Measurements from ENCODE around the gene B4GALT5. TPM values are rescaled to one million over a fixed set of nuclear protein-coding genes. Genes with fewer than 3 reads are reported as not detected.
A peak's percentile ranks its signal among the peaks of the same experiment; 100 is the strongest.

Gene B4GALT5
- total RNA-seq, 1 experiment from 2014 or later, result 92.5 TPM

- peaks cover 31% of the 10 kb centered on the region; the same call in 1 of the 2 replicates for H4K20me1 ChIP-seq (ENCODE audit: insufficient read depth)
- no peak overlapping the region for H3K4me2 ChIP-seq (ENCODE audit: low read length)
- CTCF ChIA-PET, result no interaction called here
- H3K9me3 ChIP-seq (ENCODE audit: control insufficient read depth in 1 of 2, insufficient read depth in 1 of 2, low read depth in 1 of 2, low read length in 2 of 2), result no peaks in the 10 kb centered on the region
- no peaks in the 10 kb centered on the region for H3K36me3 ChIP-seq (ENCODE audit: control insufficient read depth in 1 of 2, insufficient read depth in 2 of 2, low read length in 2 of 2)
- no peaks in the 10 kb centered on the region for H3K9me2 ChIP-seq (ENCODE audit: insufficient read depth)
- no peaks in the 10 kb centered on the region for H3K27me3 ChIP-seq (ENCODE audit: insufficient read depth, low read length)
- ATAC-seq (no peak), DNase-seq (ENCODE audit: low read depth, low spot score) (no peak)
- no peak for TF ChIP-seq SIN3A (IDR thresholded peaks at IDR 0.05; ENCODE audit: low read depth)
- TF ChIP-seq ZFX (IDR thresholded peaks at IDR 0.05), result no peak
- no peak for TF ChIP-seq POLR2AphosphoS5 (IDR thresholded peaks at IDR 0.05; ENCODE audit: low read depth, low read length)
- TF ChIP-seq CBX3 (IDR thresholded peaks at IDR 0.05; ENCODE audit: low read depth), result no peak
- TF ChIP-seq RAD21 (IDR thresholded peaks at IDR 0.05; ENCODE audit: low read depth), result no peak
- no peak for TF ChIP-seq FOSL1 (IDR thresholded peaks at IDR 0.05; ENCODE audit: low read depth)
- no peak for TF ChIP-seq POLR2A (IDR thresholded peaks at IDR 0.05; ENCODE audit: borderline replicate concordance, extremely low read depth, insufficient read depth, insufficient read length)
- TF ChIP-seq EZH2phosphoT487 (IDR thresholded peaks at IDR 0.05; ENCODE audit: borderline replicate concordance), result no peak
- H3K79me2 ChIP-seq (ENCODE audit: insufficient read depth, low read length), result peaks cover 99% of the 10 kb centered on the region
- H3K27ac ChIP-seq (ENCODE audit: low read depth, low read length), result no peak overlapping the region
- no peak overlapping the region for H3K4me3 ChIP-seq (replicated peaks in 1 of 2; ENCODE audit: low read depth in 1 of 2, low read length in 2 of 2)
- intact Hi-C loops (cut with micrococcal nuclease), result no loop called here
- H3K4me1 ChIP-seq (ENCODE audit: control insufficient read depth in 1 of 2, insufficient read depth in 2 of 2, low read length in 2 of 2), result peaks cover 39 to 52% of the 10 kb centered on the region in 2 experiments
- RAD21 ChIA-PET (ENCODE audit: low non-redundant PET in 1 of 2, low total read pairs in 2 of 2, uncharacterized antibody in 2 of 2, unreplicated experiment in 2 of 2), result no interaction called here
- H3K9ac ChIP-seq (ENCODE audit: low read length), result no peak overlapping the region
- H2AFZ ChIP-seq (ENCODE audit: low read depth, low read length, poor library complexity, severe bottlenecking), result no peak overlapping the region
- BruUV-seq (replicated peaks), result no TSS peak
- POLR2A ChIA-PET, result interaction anchor here (1.1 kb wide), 1 partner anchor 12 kb away, joined by 3 read pairs; no protein-coding TSS in a partner anchor
Measured at GRCh38 chr20:49704932-49705336, 8.7 kb downstream of the B4GALT5 start.

GRCh38 chr20:49701916-49702315, 11.8 kb downstream of the B4GALT5 start:
- intact Hi-C loops (cut with micrococcal nuclease), result no loop called here
- ChIA-PET POLR2A (interaction anchor here (0.7 to 1.7 kb wide), 4 partner anchors 8 to 18 kb away, joined by 3 to 6 read pairs (median 5); no protein-coding TSS in a partner anchor), RAD21 (ENCODE audit: low non-redundant PET in 1 of 2, low total read pairs in 2 of 2, uncharacterized antibody in 2 of 2, unreplicated experiment in 2 of 2) (no interaction called here), CTCF (no interaction called here)
- H3K27me3 ChIP-seq (ENCODE audit: insufficient read depth, low read length), result no peaks in the 10 kb centered on the region
- H3K4me2 ChIP-seq (ENCODE audit: low read length), result peak overlapping the region; percentile 56
- no peak for DNase-seq (ENCODE audit: low read depth, low spot score)
- H3K9me2 ChIP-seq (ENCODE audit: insufficient read depth), result no peaks in the 10 kb centered on the region
- H2AFZ ChIP-seq (ENCODE audit: low read depth, low read length, poor library complexity, severe bottlenecking), result no peak overlapping the region
- ATAC-seq, result no peak
- H4K20me1 ChIP-seq (ENCODE audit: insufficient read depth), result peaks cover 44% of the 10 kb centered on the region; the same call in 1 of the 2 replicates
- H3K4me3 ChIP-seq (replicated peaks in 1 of 2; ENCODE audit: low read depth in 1 of 2, low read length in 2 of 2), result no peak overlapping the region
- H3K36me3 ChIP-seq (ENCODE audit: control insufficient read depth in 1 of 2, insufficient read depth in 2 of 2, low read length in 2 of 2), result no peaks in the 10 kb centered on the region
- H3K9me3 ChIP-seq (ENCODE audit: control insufficient read depth in 1 of 2, insufficient read depth in 1 of 2, low read depth in 1 of 2, low read length in 2 of 2), result no peaks in the 10 kb centered on the region
- H3K79me2 ChIP-seq (ENCODE audit: insufficient read depth, low read length), result peaks cover 99% of the 10 kb centered on the region
- peaks cover 68 to 76% of the 10 kb centered on the region in 2 experiments for H3K4me1 ChIP-seq (ENCODE audit: control insufficient read depth in 1 of 2, insufficient read depth in 2 of 2, low read length in 2 of 2)
- TF ChIP-seq EZH2phosphoT487 (IDR thresholded peaks at IDR 0.05; ENCODE audit: borderline replicate concordance) (no peak), ATF3 (IDR thresholded peaks at IDR 0.05) (no peak), SRF (IDR thresholded peaks at IDR 0.05; ENCODE audit: low read depth) (no peak), SIN3A (IDR thresholded peaks at IDR 0.05; ENCODE audit: low read depth) (no peak), POLR2A (IDR thresholded peaks at IDR 0.05; ENCODE audit: borderline replicate concordance, extremely low read depth, insufficient read depth, insufficient read length) (no peak), TCF7L2 (IDR thresholded peaks at IDR 0.05; ENCODE audit: borderline replicate concordance, extremely low read depth, insufficient read depth, insufficient read length) (no peak), CEBPB (IDR thresholded peaks at IDR 0.05; ENCODE audit: low read depth) (no peak), ZFX (IDR thresholded peaks at IDR 0.05) (no peak), JUND (IDR thresholded peaks at IDR 0.05) (no peak), RAD21 (IDR thresholded peaks at IDR 0.05; ENCODE audit: low read depth) (no peak)
- TF ChIP-seq, protein P1, sequence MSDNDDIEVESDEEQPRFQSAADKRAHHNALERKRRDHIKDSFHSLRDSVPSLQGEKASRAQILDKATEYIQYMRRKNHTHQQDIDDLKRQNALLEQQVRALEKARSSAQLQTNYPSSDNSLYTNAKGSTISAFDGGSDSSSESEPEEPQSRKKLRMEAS (IDR thresholded peaks at IDR 0.05), result no peak
- TF ChIP-seq, protein P2, sequence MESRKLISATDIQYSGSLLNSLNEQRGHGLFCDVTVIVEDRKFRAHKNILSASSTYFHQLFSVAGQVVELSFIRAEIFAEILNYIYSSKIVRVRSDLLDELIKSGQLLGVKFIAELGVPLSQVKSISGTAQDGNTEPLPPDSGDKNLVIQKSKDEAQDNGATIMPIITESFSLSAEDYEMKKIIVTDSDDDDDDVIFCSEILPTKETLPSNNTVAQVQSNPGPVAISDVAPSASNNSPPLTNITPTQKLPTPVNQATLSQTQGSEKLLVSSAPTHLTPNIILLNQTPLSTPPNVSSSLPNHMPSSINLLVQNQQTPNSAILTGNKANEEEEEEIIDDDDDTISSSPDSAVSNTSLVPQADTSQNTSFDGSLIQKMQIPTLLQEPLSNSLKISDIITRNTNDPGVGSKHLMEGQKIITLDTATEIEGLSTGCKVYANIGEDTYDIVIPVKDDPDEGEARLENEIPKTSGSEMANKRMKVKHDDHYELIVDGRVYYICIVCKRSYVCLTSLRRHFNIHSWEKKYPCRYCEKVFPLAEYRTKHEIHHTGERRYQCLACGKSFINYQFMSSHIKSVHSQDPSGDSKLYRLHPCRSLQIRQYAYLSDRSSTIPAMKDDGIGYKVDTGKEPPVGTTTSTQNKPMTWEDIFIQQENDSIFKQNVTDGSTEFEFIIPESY (IDR thresholded peaks at IDR 0.05; ENCODE audit: extremely low read depth, insufficient replicate concordance, low read length), result no peak
- H3K9ac ChIP-seq (ENCODE audit: low read length), result no peak overlapping the region
- no TSS peak for BruUV-seq (replicated peaks)
- peak overlapping the region; percentile 58 for H3K27ac ChIP-seq (ENCODE audit: low read depth, low read length)
